K562 (cell line): ENCODE results near the gene CARMIL1. TPM values are rescaled to one million over a fixed set of nuclear protein-coding genes. Genes with fewer than 3 reads are reported as not detected.

ENCODE experiments used
- ATAC-seq: fragments of 200-7000 bp; cut with Tn5 transposase; 3 replicates; pipeline ENCODE4 v1.9.1; 2020; ENCODE audit warnings: moderate library complexity
- BruUV-seq: library from RNA; stranded (reverse); fragments of 400-500 nt; replicated peaks from 2 replicates; lab custom pipeline; 2021; lab: Mats Ljungman, UMichigan
- CTCF ChIA-PET: fragments of 300-600 bp; formaldehyde crosslinking; extraction: SDS; loops from one replicate; lab custom pipeline; 2021; ENCODE audit warnings: low intra/inter-chr PET ratio; lab: Yijun Ruan, JAX
- POLR2A ChIA-PET: fragments of 300-600, 350-650 bp; sonication (Branson Sonifier 250); formaldehyde crosslinking; extraction: SDS; loops from one replicate; lab custom pipeline; 2021; ENCODE audit warnings: antibody characterized with exemption, inconsistent platforms; lab: Yijun Ruan, JAX
- DNase-seq, 4 experiments: peaks; one replicate each; pipeline versions ENCODE4 v3.0.0 to v3.0.0-alpha.2; 2011 to 2018; ENCODE audit warnings: low spot score in 3 of 4, mixed read lengths in 3 of 4; ENCODE audit errors: extremely low read depth in 1 of 4
- FAIRE-seq: peaks from 2 replicates; lab custom pipeline; 2011; peaks lifted over from hg19 to GRCh38; lab: Jason Lieb, UNC
- H2AFZ ChIP-seq: 2 replicates; pipeline ENCODE4 v1.6.0; 2011; ENCODE audit warnings: low read depth, low read length, control low read depth, inconsistent platforms
- H3K27ac ChIP-seq: fragments of 200-600 bp; 3 replicates; pipeline ENCODE4 v1.8.0; 2011; ENCODE audit warnings: low read depth, mild to moderate bottlenecking, control low read depth, inconsistent platforms, low read length, moderate library complexity, mixed read lengths; ENCODE audit errors: extremely low read depth
- H3K27me3 ChIP-seq, 2 experiments: fragments of 300-600 bp in 1 of 2; 2 replicates in 1 of 2; 3 replicates in 1 of 2; pipeline versions ENCODE4 v1.6.0 to v1.8.0; 2011; ENCODE audit warnings: inconsistent platforms in 2 of 2, low read length in 2 of 2, mild to moderate bottlenecking in 1 of 2, mixed read lengths in 1 of 2, moderate library complexity in 1 of 2; ENCODE audit not compliant: control insufficient read depth in 2 of 2, insufficient read depth in 2 of 2
- H3K36me3 ChIP-seq: fragments of 300-600 bp; 3 replicates; pipeline ENCODE4 v1.8.0; 2011; ENCODE audit warnings: mild to moderate bottlenecking, low read length, inconsistent platforms; ENCODE audit not compliant: control insufficient read depth, insufficient read depth
- H3K4me1 ChIP-seq, 2 experiments: fragments of 200-600 bp in 1 of 2; replicated peaks in 1 of 2; 2 replicates in 1 of 2; 3 replicates in 1 of 2; pipeline versions ENCODE4 v1.5.1 to v1.8.0; 2011; ENCODE audit warnings: inconsistent platforms in 2 of 2, low read length in 2 of 2, mild to moderate bottlenecking in 1 of 2, mixed read lengths in 1 of 2, moderate library complexity in 1 of 2; ENCODE audit not compliant: control insufficient read depth in 2 of 2, insufficient read depth in 2 of 2
- H3K4me2 ChIP-seq: 2 replicates; pipeline ENCODE4 v1.6.1; 2011; ENCODE audit warnings: low read length, control low read depth, inconsistent platforms, mixed read lengths; ENCODE audit not compliant: insufficient read depth
- H3K4me3 ChIP-seq: fragments of 200-600 bp; sonication (generic), shearing (Covaris generic); 2 replicates; pipeline ENCODE4 v1.5.1; 2016; ENCODE audit warnings: control low read depth, inconsistent platforms
- H3K79me2 ChIP-seq: fragments of 200-600 bp; 3 replicates; pipeline ENCODE4 v1.8.0; 2011; ENCODE audit warnings: low read length, inconsistent platforms; ENCODE audit not compliant: control insufficient read depth, insufficient read depth
- H3K9ac ChIP-seq, 2 experiments: 2 replicates each; pipeline versions ENCODE4 v1.6.0 to v1.6.1; 2011; ENCODE audit warnings: low read depth in 2 of 2, low read length in 2 of 2, control low read depth in 1 of 2, inconsistent platforms in 1 of 2, mild to moderate bottlenecking in 1 of 2, mixed read lengths in 1 of 2; ENCODE audit not compliant: insufficient read depth in 1 of 2
- H3K9me1 ChIP-seq: one replicate; pipeline ENCODE4 v1.6.0; 2011; ENCODE audit warnings: inconsistent platforms, mild to moderate bottlenecking, low read length, moderate library complexity; ENCODE audit not compliant: control insufficient read depth, insufficient read depth
- H3K9me3 ChIP-seq: replicated peaks from 2 replicates; pipeline ENCODE4 v1.5.1; 2011; ENCODE audit warnings: low read depth, low read length, inconsistent platforms; ENCODE audit not compliant: control insufficient read depth, insufficient read depth
- H4K20me1 ChIP-seq: replicated peaks from 2 replicates; pipeline ENCODE4 v1.6.1; 2011; ENCODE audit warnings: low read length, inconsistent platforms, mixed read lengths; ENCODE audit not compliant: control insufficient read depth, insufficient read depth
- ADNP ChIP-seq: fragments of 200-800 bp; sonication (Bioruptor generic); IDR thresholded peaks from 2 replicates; pipeline ENCODE4 v1.6.1; 2016; ENCODE audit warnings: missing genetic modification characterization, missing compliant biosample characterization
- RNF219 ChIP-seq: fragments of 250-450 bp; sonication (Bioruptor Pico); IDR thresholded peaks from 2 replicates; pipeline ENCODE4 v1.5.0; 2022; ENCODE audit warnings: mild to moderate bottlenecking
- SP2 ChIP-seq: IDR thresholded peaks from 2 replicates; pipeline ENCODE4 v1.6.1; 2011; ENCODE audit warnings: mild to moderate bottlenecking, low read depth, low read length, moderate library complexity; ENCODE audit not compliant: poor library complexity, severe bottlenecking; ENCODE audit errors: extremely low read depth
- YY1 ChIP-seq, 3 experiments: IDR thresholded peaks; 2 replicates each; pipeline ENCODE4 v1.6.1; 2011; ENCODE audit warnings: low read length in 2 of 3, mild to moderate bottlenecking in 2 of 3, moderate library complexity in 2 of 3, borderline replicate concordance in 1 of 3, control low read depth in 1 of 3, low read depth in 1 of 3; ENCODE audit not compliant: insufficient read depth in 3 of 3, insufficient replicate concordance in 2 of 3, control insufficient read depth in 1 of 3, insufficient read length in 1 of 3; ENCODE audit errors: extremely low read depth in 1 of 3
- ZFP91 ChIP-seq: sonication (generic); formaldehyde crosslinking; IDR thresholded peaks from 2 replicates; pipeline ENCODE4 v1.8.0; 2022; ENCODE audit warnings: mild to moderate bottlenecking, missing genetic modification reagents
- ZNF274 ChIP-seq: IDR thresholded peaks from 2 replicates; pipeline ENCODE4 v1.6.1; 2011; ENCODE audit warnings: low read depth, mild to moderate bottlenecking, low read length, moderate library complexity, borderline replicate concordance
- WGBS: fragments of 100-300 bp; shearing (Covaris generic); methylation state at CpG from one replicate; pipeline ENCODE4 v1.1.6; 2016; ENCODE audit warnings: low coverage, mixed read lengths; ENCODE audit not compliant: insufficient coverage; ENCODE audit errors: missing lambda C conversion rate; 5-methylcytosine and 5-hydroxymethylcytosine counted together
- in situ Hi-C: fragments of 300-500 bp; cut with MboI; formaldehyde crosslinking; loops from 4 replicates; pipeline ENCODE4 v1.15.0; 2018; ENCODE audit warnings: inconsistent platforms, mixed read lengths
- intact Hi-C: fragments of 100-400 bp; cut with micrococcal nuclease; formaldehyde crosslinking; loops from 2 replicates; pipeline ENCODE4 v1.14.2; 2022
- polyA plus RNA-seq, 8 experiments: library from polyadenylated mRNA; depleted of rRNA in 4 of 8; stranded (reverse) in 5 of 8; unstranded in 3 of 8; fragments of >200 nt; fragmentation: Nextera tagmentation in 2 of 8; fragmentation: Illumina TruSeq in 1 of 8; extraction: Ambion mirVana in 2 of 8; extraction: Trizol in 1 of 8; gene quantifications; 2 replicates each; pipeline versions ENCODE4 v1.2.1 to v1.2.3, GENCODE V29; 2011 to 2014; ENCODE audit warnings: inconsistent platforms in 1 of 8, missing spikeins in 1 of 8
- total RNA-seq, 7 experiments: library from RNA; depleted of rRNA in 6 of 7; stranded (reverse); fragments of >200 nt in 6 of 7; fragmentation: Illumina TruSeq in 2 of 7; extraction: Trizol in 2 of 7; gene quantifications; 2 replicates each; pipeline versions ENCODE4 v1.2.1 to v1.2.3, GENCODE V29; 2011 to 2021; ENCODE audit warnings: low replicate concordance in 1 of 7
- TF ChIP-seq, protein P1 (sequence below): sonication (generic); formaldehyde crosslinking; IDR thresholded peaks from 2 replicates; pipeline ENCODE4 v1.8.1; 2023; ENCODE audit warnings: mild to moderate bottlenecking, missing genetic modification reagents

Gene CARMIL1
- total and polyA plus RNA-seq, 9 of the 15 experiments (the other 6 are each of a cell fraction or from before 2014, with no cell fraction given): 0.04 to 0.32 (median 0.10) TPM; not detected in 1

- Histone ChIP-seq H3K9me1 (no peaks in the 10 kb centered on the region), H3K36me3 (no peaks in the 10 kb centered on the region), H3K4me2 (no peak overlapping the region), H3K27me3 (peaks cover 4 to 18% of the 10 kb centered on the region in 2 experiments; a peak in 4 of 5 replicates), H3K27ac (no peak overlapping the region), H4K20me1 (no peaks in the 10 kb centered on the region), H3K4me1 (peaks cover 2 to 17% of the 10 kb centered on the region in 2 experiments; a peak in 2 of 5 replicates), H3K79me2 (no peaks in the 10 kb centered on the region), H2AFZ (no peak overlapping the region), H3K9me3 (no peaks in the 10 kb centered on the region), H3K9ac (no peak overlapping the region), H3K4me3 (no peak overlapping the region)
- DNase-seq (no peak), FAIRE-seq (no peak), ATAC-seq (no peak)
- 0% methylated on average over 1 of the region's 1 CpG for WGBS
- ChIA-PET POLR2A (no interaction called here), CTCF (no interaction called here)
- intact Hi-C loops (loop anchor here (10.0 kb wide), 1 partner anchor 439 kb away; no protein-coding TSS in a partner anchor), in situ Hi-C loops (loop anchor here (10.0 kb wide), 1 partner anchor 329 kb away; no protein-coding TSS in a partner anchor)
- BruUV-seq: no TSS peak
- TF ChIP-seq SP2: no peak
- TF ChIP-seq, protein P1, sequence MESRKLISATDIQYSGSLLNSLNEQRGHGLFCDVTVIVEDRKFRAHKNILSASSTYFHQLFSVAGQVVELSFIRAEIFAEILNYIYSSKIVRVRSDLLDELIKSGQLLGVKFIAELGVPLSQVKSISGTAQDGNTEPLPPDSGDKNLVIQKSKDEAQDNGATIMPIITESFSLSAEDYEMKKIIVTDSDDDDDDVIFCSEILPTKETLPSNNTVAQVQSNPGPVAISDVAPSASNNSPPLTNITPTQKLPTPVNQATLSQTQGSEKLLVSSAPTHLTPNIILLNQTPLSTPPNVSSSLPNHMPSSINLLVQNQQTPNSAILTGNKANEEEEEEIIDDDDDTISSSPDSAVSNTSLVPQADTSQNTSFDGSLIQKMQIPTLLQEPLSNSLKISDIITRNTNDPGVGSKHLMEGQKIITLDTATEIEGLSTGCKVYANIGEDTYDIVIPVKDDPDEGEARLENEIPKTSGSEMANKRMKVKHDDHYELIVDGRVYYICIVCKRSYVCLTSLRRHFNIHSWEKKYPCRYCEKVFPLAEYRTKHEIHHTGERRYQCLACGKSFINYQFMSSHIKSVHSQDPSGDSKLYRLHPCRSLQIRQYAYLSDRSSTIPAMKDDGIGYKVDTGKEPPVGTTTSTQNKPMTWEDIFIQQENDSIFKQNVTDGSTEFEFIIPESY (CRISPR knock-in tag): no peak
- no peak for TF ChIP-seq ZNF274
- TF ChIP-seq RNF219: no peak
- TF ChIP-seq ZFP91 (CRISPR knock-in tag): no peak
- TF ChIP-seq ADNP (tag): no peak
- TF ChIP-seq YY1 (IDR thresholded peaks at IDR 0.05; ENCODE audit: borderline replicate concordance in 1 of 3, control insufficient read depth in 1 of 3, extremely low read depth in 1 of 3, insufficient read depth in 3 of 3, insufficient read length in 1 of 3, insufficient replicate concordance in 2 of 3, low read depth in 1 of 3, low read length in 2 of 3): no peak
Measured at GRCh38 chr6:25275436-25275835, 3.7 kb upstream of the CARMIL1 start.
